GM12891 (cell line): ENCODE measurements around the gene TRABD2B.

Experiments used
- DNase-seq: peaks from one replicate; pipeline ENCODE4 v3.0.0; 2011; ENCODE audit warnings: low spot score; ENCODE audit not compliant: insufficient read length
- FAIRE-seq: peaks from 2 replicates; lab custom pipeline; 2011; peaks lifted over from hg19 to GRCh38; lab: Jason Lieb, UNC
- PAX5 ChIP-seq: IDR thresholded peaks from 2 replicates; pipeline ENCODE4 v1.6.1; 2011; ENCODE audit warnings: low read length, moderate library complexity, mild to moderate bottlenecking; ENCODE audit not compliant: insufficient read depth, severe bottlenecking
- POLR2A ChIP-seq: IDR thresholded peaks from 2 replicates; pipeline ENCODE4 v1.6.1; 2011; ENCODE audit warnings: low read depth, low read length, control low read depth
- POLR2AphosphoS5 ChIP-seq: IDR thresholded peaks from 2 replicates; pipeline ENCODE4 v1.6.1; 2011; ENCODE audit warnings: low read depth, low read length, control low read depth
- POU2F2 ChIP-seq: IDR thresholded peaks from 2 replicates; pipeline ENCODE4 v1.6.1; 2011; ENCODE audit warnings: low read depth, mild to moderate bottlenecking, control low read depth, low read length, moderate library complexity
- SPI1 ChIP-seq: IDR thresholded peaks from 2 replicates; pipeline ENCODE4 v1.6.1; 2011; ENCODE audit warnings: low read depth, low read length, control low read depth
- TAF1 ChIP-seq: IDR thresholded peaks from 2 replicates; pipeline ENCODE4 v1.6.1; 2011; ENCODE audit warnings: low read depth, low read length, control low read depth

TRABD2B gene

DNA sequence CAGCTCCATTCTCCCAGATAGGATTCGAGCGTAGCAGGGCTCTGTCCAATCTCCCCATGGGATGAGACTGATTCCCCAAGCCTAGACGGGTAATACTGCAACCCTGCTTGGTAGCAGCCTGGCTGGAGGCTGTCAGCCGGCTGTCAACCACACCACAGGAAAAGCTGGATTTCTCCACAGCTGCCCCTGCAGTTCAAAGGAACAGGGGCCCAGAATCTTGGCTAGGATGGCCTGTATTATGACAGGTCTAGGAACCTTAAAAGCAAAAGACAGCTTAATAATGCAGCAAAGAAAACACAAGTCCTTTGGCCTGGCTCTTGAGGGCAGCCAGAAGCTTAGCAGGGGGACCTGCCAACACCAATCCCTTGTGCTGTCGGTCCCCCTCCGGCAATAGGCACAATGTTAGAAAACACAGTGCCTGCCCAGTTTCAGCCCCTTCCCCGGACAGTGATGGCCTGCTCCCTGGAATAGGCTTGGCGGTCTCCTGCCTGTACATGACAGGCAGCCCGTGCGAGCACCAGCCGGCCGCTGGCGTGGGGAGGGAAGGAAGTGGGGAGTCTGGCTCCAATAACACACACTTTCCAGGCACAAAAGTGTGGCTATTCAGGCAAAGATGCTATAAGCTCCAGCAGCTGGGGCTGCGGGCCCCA lies 90.5 kb downstream of the TRABD2B start:
- no peak for DNase-seq
- TF ChIP-seq POU2F2 (no peak), PAX5 (no peak), SPI1 (no peak), POLR2A (no peak), TAF1 (no peak), POLR2AphosphoS5 (no peak)

GRCh38 chr1:47906009-47906432 lies 91.2 kb downstream of the TRABD2B start:
- DNase-seq (no peak), FAIRE-seq (no peak)
- TF ChIP-seq POLR2AphosphoS5 (no peak), POLR2A (no peak), PAX5 (no peak), TAF1 (no peak)

More for the DNA sequence above, 90.5 kb downstream of the TRABD2B start:
- FAIRE-seq: no peak

GRCh38 chr1:47903723-47904122 lies 93.5 kb downstream of the TRABD2B start:
- no peak for DNase-seq
- no peak for FAIRE-seq
- no peak for TF ChIP-seq SPI1
- no peak for TF ChIP-seq POLR2AphosphoS5
- no peak for TF ChIP-seq POLR2A
- no peak for TF ChIP-seq TAF1
- TF ChIP-seq POU2F2: no peak
- TF ChIP-seq PAX5: no peak

DNA sequence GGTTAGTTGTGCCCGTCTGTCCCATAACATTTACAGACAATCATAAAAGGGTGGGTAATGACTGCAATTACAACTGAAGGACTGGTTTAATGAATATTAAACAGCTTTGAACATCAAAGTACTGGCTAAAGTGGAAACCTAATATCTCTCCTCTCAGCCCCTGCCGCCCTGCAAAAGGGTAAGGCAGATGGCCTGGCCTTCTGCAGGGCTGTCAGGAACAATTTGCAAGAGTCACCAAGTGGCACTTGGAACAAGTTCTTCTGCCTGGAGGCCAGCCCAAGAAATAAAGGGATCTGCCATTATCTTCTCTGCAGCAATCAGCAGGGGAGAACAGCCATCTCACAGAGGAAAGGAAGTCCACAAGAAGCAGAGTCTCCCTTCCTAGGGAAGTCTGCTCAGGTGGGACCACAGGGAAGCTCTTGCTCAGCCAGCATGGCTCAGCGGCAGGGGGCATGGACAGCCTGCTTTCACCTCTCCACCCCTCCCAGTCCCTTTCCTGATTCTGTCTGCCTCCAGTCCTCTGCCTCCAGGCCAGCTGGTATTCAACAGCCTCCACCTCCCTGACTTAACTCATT lies 96.1 kb downstream of the TRABD2B start:
- TF ChIP-seq TAF1 (no peak), PAX5 (no peak), POU2F2 (no peak), POLR2A (no peak), POLR2AphosphoS5 (no peak), SPI1 (no peak)
- FAIRE-seq: no peak
- DNase-seq: no peak

- TF ChIP-seq POU2F2: no peak
- TF ChIP-seq POLR2A: no peak
- TF ChIP-seq TAF1: no peak
- no peak for TF ChIP-seq SPI1
- no peak for TF ChIP-seq POLR2AphosphoS5
- TF ChIP-seq PAX5: no peak
- no peak for DNase-seq
- FAIRE-seq: no peak
These were observed 98.9 kb downstream of the TRABD2B start for GRCh38 chr1:47898133-47898845.

DNA sequence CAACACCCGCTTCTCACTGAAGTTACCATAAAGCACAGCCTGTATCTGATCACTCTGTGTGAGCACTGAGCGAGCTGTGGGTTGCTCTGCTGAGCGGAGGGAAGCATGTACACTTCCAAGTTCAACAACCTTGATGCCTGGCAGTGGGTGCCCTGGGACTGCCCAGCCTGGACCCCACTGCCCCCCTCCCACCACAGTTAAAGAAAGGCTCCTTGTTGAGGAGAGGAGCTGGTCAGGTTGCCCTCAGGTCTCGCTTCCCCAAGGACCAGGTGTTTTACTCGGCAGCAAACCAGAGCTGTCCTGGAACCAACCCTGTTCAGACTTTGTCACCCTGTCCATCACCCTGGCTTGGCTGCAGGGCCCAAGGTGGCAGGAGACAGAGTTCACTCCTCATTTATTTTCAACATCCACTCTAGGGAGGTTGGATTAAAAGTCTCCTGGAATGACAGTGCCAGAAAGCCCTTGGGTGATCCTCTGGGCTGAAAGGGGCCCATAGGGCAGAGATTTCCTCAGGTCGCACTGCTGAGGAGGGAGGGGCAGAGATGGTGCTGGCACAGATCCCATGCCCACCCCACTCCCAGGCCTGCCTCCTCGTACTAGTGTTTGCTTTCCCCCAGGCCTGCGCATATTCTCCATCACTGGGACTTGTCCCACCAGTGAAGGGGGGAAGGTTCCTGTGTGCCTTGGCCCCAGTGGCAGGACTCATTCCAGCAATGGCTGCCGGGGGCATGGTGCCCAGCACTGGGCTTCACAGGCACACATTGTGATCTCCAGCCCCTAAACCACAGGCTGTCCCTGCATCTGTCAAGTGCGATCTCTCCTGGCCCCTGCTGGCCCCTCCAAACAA lies 101.7 kb downstream of the TRABD2B start:
- no peak for FAIRE-seq
- TF ChIP-seq POU2F2 (no peak), SPI1 (no peak), POLR2A (no peak), PAX5 (no peak)
- no peak for DNase-seq

DNA sequence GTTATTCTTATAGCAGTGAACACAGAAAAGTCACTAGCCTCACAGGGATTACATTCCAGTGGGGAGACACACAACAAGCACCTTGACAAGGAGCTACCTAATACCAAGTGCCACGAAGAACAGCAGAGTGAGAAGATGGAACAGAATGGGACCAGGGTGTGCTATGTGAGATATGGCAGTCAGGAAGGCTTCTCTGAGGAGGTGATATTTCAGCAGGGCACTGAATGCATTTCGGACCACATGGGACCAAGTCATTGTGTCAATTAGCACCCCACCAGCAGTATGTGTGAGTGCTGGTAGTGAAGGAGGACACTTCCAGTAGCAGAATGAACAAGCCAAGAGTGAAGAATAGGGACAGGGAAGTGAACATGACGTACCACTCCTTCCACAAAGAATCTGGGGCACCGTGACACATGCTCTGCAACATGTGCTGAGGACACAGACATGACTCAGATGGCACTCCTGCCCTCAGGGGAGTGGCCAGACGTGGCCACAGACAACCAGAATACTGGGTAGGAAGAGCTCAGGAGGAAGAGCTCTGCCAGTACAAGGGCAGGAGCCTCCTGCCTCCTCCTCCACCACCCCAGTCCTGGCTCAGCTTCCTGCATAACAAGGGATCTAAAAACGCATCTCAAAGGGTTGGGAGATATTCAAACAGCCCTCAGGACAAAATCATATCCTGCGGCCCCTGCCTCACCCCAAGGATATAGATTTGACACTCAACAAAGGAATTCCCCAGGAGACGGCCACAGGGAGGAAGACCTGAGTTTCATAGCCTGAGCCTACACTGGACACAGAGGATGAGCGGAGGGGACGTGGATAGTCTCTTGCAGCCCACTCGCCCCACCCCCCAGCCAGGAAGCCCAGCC lies 102.5 kb downstream of the TRABD2B start:
- FAIRE-seq (no peak), DNase-seq (no peak)
- no peak for TF ChIP-seq SPI1
- TF ChIP-seq POLR2A: no peak
- no peak for TF ChIP-seq TAF1
- TF ChIP-seq PAX5: no peak
- no peak for TF ChIP-seq POU2F2
- TF ChIP-seq POLR2AphosphoS5: no peak

DNA sequence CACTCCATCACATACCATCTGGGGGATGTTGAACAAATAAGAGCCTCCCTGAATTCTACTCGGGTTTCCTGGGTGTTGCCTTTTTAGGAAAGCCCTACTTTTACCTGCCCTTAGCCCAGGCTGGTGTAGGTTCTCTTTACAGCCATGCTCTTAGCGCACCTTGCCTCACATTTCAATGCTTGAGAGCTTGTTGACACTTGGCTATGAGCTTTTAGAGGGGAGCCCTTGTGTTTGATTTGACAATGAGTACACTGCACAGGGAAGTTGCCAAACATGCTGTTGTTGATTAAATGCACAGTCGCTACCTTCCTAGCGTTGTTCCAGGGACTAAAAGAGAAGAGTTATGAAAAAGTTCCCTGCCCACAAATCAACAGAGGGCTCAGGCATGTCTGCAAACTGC lies 103.8 kb downstream of the TRABD2B start:
- no peak for DNase-seq
- TF ChIP-seq PAX5 (no peak), POLR2AphosphoS5 (no peak), SPI1 (no peak), POU2F2 (no peak), TAF1 (no peak)

GRCh38 chr1:47890779-47891178 lies 106.4 kb downstream of the TRABD2B start:
- no peak for TF ChIP-seq PAX5
- TF ChIP-seq TAF1: no peak
- no peak for TF ChIP-seq POLR2A
- TF ChIP-seq SPI1: no peak
- no peak for TF ChIP-seq POU2F2
- TF ChIP-seq POLR2AphosphoS5: no peak
- no peak for FAIRE-seq
- DNase-seq: no peak

More for the DNA sequence above, 103.8 kb downstream of the TRABD2B start:
- no peak for FAIRE-seq
